GM19438 (cell line): ENCODE results near the gene POLR3K.
"Not testable (repeated sequence)": the region's sequence is repeated elsewhere in the genome, so short reads cannot be mapped to it uniquely, and the experiment has no call there.

Experiments
- ATAC-seq: cut with Tn5 transposase; IDR thresholded peaks from one replicate; pipeline ENCODE4 v1.9.1; 2021; ENCODE audit warnings: low read depth; ENCODE audit not compliant: unreplicated experiment

Gene POLR3K

DNA sequence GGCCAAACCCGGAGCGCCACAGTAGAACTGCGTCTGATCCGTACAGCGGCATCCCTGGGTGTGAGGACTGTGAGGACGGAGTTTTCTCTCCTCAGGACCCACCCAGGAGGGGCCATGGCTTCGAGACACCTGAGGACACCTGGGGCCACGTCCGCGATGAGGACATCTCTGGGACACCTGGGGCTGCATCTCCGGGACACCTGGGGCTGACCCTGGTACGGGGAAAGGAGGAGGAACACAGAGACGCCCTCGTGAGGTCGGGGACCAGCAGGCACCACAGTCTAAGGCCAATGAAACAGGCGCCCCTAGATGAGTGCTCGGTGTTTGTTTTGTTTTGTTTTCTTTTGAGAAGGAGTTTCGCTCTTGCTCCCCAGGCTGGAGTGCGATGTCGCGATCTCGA is 29.3 kb downstream of the POLR3K start:
- not testable (repeated sequence) for ATAC-seq

DNA sequence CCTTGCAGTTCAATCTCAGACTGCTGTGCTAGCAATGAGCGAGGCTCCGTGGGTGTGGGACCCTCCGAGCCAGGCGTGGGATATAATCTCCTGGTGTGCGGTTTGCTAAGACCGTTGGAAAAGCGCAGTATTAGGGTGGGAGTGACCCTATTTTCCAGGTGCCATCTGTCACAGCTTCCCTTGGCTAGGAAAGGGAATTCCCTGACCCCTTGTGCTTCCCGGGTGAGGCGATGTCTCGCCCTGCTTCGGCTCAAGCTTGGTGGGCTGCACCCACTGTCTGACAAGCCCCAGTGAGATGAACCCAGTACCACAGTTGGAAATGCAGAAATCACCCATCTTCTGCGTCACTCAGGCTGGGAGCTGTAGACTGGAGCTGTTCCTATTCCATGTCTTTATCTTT is 32.5 kb downstream of the POLR3K start:
- ATAC-seq, result not testable (repeated sequence)

DNA sequence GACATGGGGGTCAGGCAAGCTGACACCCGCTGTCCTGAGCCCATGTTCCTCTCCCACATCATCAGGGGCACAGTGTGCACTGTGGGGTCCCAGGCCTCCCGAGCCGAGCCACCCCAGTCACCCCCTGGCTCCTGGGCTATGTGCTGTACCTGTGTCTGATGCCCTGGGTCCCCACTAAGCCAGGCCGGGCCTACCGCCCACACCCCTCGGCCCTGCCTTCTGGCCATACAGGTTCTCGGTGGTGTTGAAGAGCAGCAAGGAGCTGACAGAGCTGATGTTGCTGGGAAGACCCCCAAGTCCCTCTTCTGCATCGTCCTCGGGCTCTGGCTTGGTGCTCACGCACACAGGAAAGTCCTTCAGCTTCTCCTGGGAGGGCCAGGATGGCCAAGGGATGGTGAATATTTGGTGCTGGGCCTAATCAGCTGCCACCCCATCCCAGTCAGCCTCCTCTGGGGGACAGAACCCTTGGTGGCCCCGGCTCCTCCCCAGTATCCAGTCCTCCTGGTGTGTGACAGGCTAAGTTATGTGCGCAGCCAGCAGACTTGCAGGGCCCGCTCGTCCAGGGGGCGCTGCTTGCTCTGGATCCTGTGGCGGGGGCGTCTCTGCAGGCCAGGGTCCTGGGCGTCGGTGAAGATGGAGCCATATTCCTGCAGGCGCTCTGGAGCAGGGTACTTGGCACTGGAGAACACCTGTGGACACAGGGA is 36.2 kb downstream of the POLR3K start:
- ATAC-seq, result not testable (repeated sequence)

DNA sequence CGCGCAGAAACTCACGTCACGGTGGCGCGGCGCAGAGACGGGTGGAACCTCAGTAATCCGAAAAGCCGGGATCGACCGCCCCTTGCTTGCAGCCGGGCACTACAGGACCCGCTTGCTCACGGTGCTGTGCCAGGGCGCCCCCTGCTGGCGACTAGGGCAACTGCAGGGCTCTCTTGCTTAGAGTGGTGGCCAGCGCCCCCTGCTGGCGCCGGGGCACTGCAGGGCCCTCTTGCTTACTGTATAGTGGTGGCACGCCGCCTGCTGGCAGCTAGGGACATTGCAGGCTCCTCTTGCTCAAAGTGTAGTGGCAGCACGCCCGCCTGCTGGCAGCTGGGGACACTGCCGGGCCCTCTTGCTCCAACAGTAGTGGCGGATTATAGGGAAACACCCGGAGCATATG is 42.6 kb downstream of the POLR3K start:
- not testable (repeated sequence) for ATAC-seq

DNA sequence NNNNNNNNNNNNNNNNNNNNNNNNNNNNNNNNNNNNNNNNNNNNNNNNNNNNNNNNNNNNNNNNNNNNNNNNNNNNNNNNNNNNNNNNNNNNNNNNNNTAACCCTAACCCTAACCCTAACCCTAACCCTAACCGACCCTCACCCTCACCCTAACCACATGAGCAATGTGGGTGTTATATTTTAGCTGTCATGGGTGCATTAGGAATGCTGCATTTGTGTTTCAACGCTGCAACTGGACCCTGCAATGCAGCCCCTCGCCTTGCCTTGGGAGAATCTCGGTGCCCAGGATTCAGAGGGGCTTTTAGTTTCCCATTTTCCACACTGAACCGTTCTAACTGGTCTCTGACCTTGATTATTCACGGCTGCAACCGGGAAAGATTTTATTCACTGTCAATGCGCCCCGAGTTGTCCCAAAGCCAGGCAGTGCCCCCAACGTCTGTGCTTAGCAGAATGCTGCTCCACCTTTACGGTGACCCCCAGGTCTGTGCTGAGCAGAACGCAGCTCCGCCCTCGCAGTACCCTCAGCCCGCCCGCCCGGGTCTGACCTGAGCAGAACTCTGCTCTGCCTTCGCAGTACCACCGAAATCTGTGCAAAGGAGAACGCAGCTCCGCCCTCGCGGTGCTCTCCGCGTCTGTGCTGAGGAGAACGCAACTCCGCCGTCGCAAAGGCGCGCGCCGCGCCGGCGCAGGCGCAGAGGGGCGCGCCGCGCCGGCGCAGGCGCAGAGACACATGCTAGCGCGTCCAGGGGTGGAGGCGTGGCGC is 43.3 kb downstream of the POLR3K start:
- ATAC-seq, result no peak
